Hematopoietic multipotent progenitor cell treated with erythropoietin and hydrocortisone succinate and interleukin-3 and kit ligand, for 15 days (in vitro differentiated cells): ENCODE results near the gene CRYBG1.
"Not testable (repeated sequence)": the region's sequence is repeated elsewhere in the genome, so short reads cannot be mapped to it uniquely, and the experiment has no call there.

Source experiments
- DNase-seq: peaks from one replicate; pipeline ENCODE4 v3.0.0-alpha.2; 2015; ENCODE audit warnings: low spot score

The CRYBG1 gene

DNA sequence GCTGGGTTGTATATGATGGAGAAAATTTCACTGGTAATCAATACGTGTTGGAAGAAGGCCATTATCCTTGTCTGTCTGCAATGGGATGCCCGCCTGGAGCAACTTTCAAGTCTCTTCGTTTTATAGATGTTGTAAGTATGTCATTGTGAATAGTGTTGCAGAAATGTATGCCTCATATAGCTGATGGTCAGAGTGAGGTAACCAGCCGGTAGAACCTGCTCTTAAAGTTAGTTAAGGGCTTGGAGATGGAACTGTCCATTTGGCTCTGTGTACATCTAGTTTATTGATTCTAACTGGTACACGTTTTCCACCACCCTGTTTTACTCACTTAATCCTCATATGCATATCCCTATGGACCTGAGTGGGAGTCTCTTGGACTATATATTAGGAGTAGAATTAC, 195.2 kb downstream of the CRYBG1 start:
- no peak for DNase-seq

DNA sequence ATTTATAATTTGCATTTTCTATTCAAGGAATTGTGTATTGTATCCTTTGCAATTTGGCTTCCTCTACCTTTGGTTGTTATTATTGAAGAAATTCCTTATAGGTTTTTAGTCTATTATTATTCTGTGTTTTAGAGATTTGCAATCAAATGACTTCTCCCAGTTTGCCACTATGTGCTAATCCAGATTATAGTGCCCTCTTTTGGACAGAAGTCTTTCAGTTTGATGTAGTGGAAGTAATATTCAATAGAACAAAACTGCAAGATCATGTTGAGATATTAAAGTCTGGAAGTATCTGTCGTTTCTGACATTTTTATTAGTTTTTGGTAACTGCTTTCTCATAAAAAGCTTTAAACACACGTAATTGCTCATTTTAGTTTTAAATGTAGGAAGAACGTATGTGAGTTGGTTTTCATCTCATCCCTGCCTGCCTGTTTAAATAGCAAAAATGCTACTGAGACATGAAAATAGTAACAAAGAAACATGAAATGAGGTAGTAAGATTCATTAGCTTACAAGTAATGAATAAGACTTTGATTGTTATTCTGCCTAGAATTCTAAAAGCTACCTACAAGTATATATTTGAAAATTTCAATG, 195.9 kb downstream of the CRYBG1 start:
- peak; percentile 11 for DNase-seq

DNA sequence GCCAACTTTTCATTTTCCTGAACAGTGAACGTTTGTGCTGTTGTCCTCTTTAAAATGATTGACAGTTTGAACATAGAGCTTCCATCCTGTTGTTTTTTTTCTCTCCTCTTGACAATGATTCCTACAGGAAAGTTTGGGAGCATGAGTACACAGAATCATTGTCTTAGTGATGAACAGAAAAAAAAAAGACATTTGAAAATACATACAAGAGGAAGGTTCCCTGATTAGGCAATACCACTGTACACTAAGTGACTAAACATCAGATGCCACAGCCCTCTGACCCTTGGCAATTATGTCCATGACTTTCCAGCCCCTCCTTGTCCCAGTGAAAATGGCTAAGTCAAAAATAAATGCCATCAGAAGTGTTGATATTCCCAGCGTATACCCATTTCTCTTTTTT, 197.3 kb downstream of the CRYBG1 start:
- no peak for DNase-seq

- DNase-seq: no peak
These were observed 197.8 kb downstream of the CRYBG1 start for GRCh38 chr6:106558364-106558763.

DNA sequence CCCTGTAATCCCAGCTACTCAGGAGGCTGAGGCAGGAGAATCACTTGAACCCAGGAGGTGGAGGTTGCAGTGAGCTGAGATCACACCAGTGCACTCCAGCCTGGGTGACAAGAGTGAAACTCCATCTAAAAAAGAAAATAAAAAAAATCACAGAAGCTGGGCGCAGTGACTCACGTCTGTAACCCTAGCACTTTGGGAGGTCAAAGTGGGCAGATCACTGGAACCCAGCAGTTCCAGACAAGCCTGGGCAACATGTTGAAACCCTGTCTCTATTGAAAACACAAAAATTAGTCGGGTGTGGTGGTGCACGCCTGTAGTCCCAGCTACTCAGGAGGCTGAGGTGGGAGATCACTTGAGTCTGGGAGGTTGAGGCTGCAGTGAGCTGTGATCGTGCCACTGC, 199.1 kb downstream of the CRYBG1 start:
- DNase-seq: not testable (repeated sequence)

DNA sequence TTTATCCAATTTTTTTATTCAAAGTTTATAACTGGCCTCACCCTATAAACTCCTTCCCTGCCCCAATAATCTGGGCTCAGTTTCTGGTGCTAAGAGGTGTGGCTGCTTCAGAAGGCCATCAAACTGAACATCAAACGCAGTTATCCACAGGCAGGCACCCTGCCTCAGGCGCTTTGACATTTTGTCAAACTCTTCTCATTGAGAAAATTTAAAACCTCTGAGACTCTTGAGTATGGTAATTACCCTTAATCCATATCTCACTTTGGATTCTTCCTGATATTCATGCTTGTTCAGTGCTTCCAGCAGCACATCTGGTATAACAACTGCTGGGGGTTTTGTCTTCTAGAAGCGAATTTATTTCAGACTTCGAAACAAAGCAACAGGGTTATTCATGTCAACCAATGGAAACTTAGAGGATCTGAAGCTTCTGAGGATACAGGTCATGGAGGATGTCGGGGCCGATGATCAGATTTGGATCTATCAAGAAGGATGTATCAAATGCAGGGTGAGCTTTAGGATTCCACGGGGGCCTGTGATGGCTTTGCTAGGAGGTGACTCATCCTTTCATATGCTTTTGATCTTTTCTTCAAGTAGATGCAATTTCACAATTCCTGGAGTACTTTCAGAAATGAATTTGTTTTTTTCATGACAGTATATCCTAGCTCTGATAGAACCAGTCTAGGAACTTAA, 200.6 kb downstream of the CRYBG1 start:
- DNase-seq: no peak

DNA sequence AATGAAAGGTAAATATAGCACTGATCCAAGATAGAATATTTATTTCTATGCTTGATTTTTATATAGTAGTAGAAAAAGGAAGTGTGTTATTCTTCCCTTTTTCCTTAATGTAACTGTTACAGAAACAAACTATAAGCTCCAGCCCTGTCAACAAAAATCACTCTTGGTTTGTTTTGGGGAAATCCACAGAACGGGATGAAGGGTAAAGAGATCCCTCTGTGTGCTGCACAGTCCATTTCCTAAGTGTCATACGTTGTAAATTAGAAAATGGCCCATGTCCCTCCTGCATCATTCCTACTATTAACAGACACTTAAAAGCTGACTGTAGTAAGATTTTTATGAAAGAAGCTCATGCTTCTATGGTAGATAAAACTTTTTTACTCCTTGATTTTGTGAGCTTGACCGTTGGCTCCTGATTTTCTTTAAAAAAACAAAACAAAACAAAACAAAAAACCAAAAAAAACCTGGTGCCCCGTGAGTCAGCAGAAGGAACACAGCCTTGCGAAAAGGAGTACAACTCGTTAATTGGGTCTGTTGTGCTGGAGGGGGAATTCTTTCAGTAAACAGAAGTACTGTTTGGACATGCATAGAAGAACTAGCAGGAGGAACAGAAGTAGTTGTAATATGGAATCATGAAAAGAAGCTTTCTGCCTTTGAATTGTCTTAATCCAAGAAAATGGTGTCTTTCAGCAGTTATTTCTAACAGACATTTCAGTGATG, 201.3 kb downstream of the CRYBG1 start:
- no peak for DNase-seq

GRCh38 chr6:106563614-106564013, 203.1 kb downstream of the CRYBG1 start:
- DNase-seq: no peak

- DNase-seq: no peak
These were observed 204.0 kb downstream of the CRYBG1 start for GRCh38 chr6:106564476-106564875.

DNA sequence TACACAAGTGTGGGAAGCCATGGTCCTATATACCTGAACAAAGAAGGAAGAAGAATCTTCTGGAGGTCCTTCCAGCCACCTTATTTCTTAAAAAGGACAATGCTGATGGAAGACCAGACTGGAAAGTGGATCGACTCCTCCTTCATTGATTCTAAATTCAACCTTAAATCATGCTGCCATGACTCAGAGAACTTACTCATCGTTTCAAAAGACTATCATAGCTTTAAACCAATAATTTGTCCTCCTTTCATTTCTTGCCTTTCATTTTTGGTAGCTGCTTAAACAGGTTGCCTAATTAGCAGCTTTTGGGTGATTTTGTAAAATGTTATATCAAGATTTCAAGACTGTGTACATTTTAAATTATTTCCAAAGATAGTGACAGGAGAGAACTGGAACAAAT, 208.0 kb downstream of the CRYBG1 start:
- no peak for DNase-seq

GRCh38 chr6:106569428-106569827, 208.9 kb downstream of the CRYBG1 start:
- DNase-seq: no peak

GRCh38 chr6:106572436-106572835, 211.9 kb downstream of the CRYBG1 start:
- DNase-seq: no peak

DNA sequence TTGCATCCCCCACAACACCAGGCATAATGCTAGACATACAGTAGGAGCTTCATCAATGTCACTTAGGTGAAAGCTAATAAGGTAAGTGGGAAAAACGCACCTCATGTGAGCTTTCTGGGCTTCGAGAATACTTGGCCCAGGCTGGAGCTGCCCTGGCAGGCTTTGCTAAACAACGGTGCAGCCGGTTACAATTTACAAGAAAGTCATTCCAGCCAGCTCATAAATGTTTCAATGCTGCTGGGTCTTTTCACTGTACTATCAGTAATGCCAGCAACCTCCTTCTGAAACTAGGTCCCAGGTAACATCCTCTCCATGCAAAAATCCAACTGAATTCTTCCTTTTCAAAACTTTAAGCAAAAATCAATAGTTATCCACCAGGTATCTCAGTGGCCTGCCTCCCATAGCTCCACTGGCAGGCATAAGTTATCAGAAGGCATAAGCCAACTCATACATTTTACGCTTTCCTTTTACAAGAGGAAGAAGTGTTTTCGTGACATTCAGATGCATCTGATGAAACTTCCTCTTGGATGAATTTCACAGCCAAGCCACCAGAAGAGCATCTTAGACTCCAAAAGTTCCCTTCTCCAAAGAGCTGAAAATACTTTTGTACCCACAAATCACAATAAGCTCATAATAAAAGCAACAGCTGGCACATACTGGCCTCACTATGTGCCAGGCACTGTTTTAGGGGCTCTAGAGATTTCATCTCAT, 212.5 kb downstream of the CRYBG1 start:
- DNase-seq: no peak

DNA sequence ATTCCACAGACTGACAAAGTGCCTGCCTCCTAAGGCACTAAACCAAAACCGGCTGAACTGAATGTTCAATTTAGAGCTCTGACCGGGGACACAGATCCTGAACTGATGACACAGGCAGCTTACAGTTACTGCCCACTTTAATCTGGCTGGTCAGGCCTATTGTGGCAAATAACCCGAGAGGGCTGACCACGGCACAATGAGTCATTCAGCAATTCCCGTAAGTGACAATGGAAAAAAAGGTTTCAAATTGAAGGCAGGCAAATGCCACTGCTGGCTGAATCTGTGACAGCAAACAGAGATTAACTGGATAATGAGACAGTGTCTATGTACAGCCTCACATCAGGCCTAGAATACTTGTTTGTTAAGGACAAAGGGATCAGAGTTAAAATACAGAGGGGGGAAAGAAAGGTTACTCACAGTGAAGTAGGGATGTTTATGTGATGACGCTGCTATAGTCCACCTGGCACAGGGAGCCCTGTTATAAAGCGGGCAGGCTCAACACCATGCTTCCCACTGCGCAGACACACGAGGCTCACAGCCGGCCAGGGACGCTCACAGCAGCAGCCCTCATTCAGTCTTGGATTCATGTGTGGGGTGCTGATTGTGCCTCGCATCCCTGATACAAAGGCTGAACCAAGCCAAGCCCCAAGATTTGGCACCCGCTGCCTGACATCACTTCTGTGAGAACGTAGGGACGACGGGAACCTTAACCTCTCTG, 214.4 kb downstream of the CRYBG1 start:
- no peak for DNase-seq

GRCh38 chr6:106579281-106579680, 218.8 kb downstream of the CRYBG1 start:
- DNase-seq: no peak

DNA sequence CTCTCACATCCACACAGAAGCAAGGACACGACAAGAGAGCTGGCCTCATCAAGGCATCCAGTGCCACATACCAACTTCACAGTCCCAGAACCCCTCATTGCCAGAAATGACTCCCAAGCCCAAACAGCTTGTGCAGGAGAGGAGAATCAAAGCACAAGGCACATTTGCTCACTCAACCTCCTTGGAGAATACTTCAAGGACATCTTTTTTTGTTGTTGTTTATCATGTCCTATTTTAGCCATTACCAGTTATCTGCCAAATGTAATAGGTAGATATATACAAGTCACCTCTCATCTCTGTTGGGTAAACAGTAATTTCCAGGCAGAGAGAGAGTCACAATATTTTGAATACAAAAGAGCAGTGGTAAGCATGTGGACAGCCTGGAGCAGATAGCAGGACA, 221.0 kb downstream of the CRYBG1 start:
- no peak for DNase-seq

DNA sequence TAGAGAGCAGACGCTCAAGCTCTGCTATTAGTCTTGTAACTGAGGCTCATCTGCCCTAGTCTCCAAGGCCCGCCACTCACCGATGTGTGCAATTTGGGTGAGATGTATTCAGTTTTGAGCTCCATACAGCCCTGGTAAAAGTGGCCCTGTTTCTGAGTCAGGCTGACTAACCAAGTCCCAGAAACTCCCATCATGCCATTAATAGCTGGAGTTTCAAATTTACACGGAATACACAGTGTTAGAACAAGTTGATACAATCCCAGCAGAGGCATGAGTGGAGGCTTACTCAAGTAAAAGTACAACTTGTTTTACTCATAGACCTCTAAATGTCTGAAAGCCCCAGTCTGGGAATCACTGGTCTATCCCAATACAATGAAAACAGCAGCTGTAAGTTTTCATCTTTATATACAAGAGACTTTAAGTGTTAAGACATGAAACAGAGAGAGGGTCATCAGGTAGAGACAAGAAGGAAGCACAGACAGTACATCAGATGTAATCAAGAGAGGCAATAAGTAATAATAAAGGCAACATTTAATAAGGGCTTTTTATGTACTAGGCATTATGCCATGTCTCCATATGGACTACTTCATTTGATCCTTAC, 226.4 kb downstream of the CRYBG1 start:
- DNase-seq: no peak

DNA sequence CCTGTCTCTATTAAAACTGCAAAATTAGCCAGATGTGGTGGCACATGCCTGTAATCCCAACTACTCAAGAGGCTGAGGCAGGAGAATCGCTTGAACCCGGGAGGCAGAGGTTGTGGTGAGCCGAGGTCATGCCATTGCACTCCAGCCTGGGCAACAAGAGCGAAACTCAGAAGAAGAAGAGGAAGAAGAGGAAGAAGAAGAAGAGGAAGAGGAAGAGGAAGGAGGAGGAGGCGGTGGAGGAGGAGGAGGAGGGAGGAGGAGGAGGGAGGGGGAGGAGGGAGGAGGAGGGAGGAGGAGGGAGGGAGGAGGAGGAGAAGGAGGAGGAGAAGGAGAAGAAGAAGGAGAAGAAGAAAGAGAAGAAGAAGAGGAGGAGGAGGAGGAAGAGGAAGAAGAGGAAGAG, 228.4 kb downstream of the CRYBG1 start:
- DNase-seq: not testable (repeated sequence)

DNA sequence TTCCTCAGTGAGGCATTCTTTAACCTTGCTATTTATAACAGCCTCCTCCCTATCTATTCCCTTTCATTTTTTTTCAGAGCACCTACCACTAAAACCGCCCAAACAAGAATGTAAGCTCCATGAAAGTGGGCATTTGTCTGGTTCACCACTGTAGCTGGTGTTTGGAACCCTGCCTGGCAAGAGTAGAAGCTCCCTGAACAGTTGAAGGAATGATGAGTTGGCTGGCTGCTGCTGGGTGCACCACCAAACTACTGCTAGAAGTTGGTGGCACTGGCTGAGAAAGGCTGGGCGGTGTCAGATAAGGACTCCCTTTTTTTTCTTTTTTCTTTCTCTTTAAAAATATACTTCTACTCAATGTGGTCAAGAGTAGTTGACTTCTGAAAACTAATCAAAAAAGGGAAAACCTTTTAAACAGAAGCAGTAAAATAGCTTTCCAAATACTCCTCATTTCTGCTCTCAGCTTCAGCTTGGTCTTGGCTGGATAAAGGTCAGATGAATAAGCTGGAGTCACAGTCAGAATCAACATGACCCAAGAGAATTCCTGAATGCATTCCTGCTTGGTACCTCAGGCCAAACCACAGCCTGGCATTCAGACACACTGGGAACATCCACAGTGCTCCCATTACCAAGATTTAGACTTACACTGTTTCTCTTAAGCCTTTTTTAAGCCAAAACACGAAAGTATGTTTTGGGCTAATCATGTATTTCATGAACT, 230.8 kb downstream of the CRYBG1 start:
- no peak for DNase-seq

DNA sequence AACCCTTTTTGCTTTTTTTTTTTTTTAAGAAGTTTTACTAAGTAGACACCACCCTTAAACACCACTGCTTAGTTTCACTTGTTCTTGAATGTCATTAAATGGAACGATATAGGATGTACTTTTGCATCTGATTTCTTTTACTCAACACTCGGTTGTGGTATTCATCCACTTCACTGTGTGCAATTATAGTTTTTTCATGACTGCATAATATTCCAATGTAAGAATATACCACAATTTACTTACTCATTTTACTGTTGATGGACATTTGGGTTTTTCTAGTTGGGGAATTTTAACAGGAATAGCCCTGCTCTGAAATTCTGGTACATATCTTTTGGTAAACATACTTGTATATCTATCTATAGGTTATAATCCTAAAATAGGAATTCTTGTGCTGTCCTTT, 238.9 kb downstream of the CRYBG1 start:
- DNase-seq: no peak

DNA sequence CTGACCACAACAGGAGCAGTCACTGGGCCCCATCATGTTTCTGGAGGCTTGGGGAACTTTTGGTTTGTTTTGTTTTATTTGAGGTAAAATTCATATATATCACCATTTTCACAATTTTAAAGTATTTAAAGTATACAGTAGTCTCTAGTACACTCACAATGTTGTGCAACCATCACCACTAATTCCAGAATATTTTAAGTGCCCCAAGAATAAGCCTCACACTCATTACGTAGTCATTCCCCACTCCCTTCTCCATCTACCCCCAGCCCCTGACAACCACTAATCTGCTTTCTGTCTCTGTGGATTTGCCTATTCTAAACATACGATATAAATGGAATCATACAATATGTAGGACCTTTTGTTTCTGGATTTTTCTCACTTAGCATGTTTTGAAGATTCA, 239.8 kb downstream of the CRYBG1 start:
- DNase-seq: no peak
